ENCODE results near the gene KIAA1549. TPM values are rescaled to one million over a fixed set of nuclear protein-coding genes. Genes with fewer than 3 reads are reported as not detected.
A peak's percentile ranks its signal among the peaks of the same experiment; 100 is the strongest.
"Not testable (repeated sequence)": the region's sequence is repeated elsewhere in the genome, so short reads cannot be mapped to it uniquely, and the experiment has no call there.

Gene KIAA1549
- total RNA-seq, 1 experiment from 2014 or later: 14.1 TPM

GRCh38 chr7:138978541-138979184 is 2.5 kb downstream of the KIAA1549 start:
- CTCF ChIA-PET: interaction anchor here (0.7 kb wide), 1 partner anchor 9 kb away, joined by 3 read pairs; no protein-coding TSS in a partner anchor
- no peak for ATAC-seq
- intact Hi-C loops (cut with micrococcal nuclease; ENCODE audit: unreplicated experiment): no loop called here

GRCh38 chr7:138976161-138976560 is 5.0 kb downstream of the KIAA1549 start:
- intact Hi-C loops (cut with micrococcal nuclease; ENCODE audit: unreplicated experiment): not testable (repeated sequence)

More at GRCh38 chr7:138978541-138979184, 2.5 kb downstream of the KIAA1549 start:
- H3K36me3 ChIP-seq (ENCODE audit: control insufficient read depth, insufficient read depth, low read length): no peaks in the 10 kb centered on the region
- H3K27ac ChIP-seq (ENCODE audit: low read length): peak overlapping the region; percentile 48; the same call in 1 of the 2 replicates
- H3K4me1 ChIP-seq (ENCODE audit: control insufficient read depth, insufficient read depth, low read length): peaks cover 22% of the 10 kb centered on the region
- no peak for DNase-seq (ENCODE audit: low read depth, low spot score)
- in situ Hi-C loops (cut with HindIII; ENCODE audit: low pct_unique_long_range_greater_than_20kb, low sequenced_read_pairs): no loop called here
- H3K4me3 ChIP-seq (ENCODE audit: low read depth in 2 of 2, low read length in 2 of 2): peak overlapping the region in 1 of 2 experiments; percentile 3; a peak in 1 of 4 replicates
- BruUV-seq (replicated peaks): no TSS peak
- POLR2A ChIA-PET: no interaction called here
- no peaks in the 10 kb centered on the region for H3K27me3 ChIP-seq (ENCODE audit: control insufficient read depth, insufficient read depth, low read length)
- no peaks in the 10 kb centered on the region for H3K9me3 ChIP-seq (ENCODE audit: control insufficient read depth, insufficient read depth, low read depth, low read length)
- TF ChIP-seq, protein P1, sequence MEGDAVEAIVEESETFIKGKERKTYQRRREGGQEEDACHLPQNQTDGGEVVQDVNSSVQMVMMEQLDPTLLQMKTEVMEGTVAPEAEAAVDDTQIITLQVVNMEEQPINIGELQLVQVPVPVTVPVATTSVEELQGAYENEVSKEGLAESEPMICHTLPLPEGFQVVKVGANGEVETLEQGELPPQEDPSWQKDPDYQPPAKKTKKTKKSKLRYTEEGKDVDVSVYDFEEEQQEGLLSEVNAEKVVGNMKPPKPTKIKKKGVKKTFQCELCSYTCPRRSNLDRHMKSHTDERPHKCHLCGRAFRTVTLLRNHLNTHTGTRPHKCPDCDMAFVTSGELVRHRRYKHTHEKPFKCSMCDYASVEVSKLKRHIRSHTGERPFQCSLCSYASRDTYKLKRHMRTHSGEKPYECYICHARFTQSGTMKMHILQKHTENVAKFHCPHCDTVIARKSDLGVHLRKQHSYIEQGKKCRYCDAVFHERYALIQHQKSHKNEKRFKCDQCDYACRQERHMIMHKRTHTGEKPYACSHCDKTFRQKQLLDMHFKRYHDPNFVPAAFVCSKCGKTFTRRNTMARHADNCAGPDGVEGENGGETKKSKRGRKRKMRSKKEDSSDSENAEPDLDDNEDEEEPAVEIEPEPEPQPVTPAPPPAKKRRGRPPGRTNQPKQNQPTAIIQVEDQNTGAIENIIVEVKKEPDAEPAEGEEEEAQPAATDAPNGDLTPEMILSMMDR (IDR thresholded peaks at IDR 0.05): no peak
- TF ChIP-seq SIN3A (IDR thresholded peaks at IDR 0.05; ENCODE audit: borderline replicate concordance, insufficient read depth, low read depth, low read length): no peak

DNA sequence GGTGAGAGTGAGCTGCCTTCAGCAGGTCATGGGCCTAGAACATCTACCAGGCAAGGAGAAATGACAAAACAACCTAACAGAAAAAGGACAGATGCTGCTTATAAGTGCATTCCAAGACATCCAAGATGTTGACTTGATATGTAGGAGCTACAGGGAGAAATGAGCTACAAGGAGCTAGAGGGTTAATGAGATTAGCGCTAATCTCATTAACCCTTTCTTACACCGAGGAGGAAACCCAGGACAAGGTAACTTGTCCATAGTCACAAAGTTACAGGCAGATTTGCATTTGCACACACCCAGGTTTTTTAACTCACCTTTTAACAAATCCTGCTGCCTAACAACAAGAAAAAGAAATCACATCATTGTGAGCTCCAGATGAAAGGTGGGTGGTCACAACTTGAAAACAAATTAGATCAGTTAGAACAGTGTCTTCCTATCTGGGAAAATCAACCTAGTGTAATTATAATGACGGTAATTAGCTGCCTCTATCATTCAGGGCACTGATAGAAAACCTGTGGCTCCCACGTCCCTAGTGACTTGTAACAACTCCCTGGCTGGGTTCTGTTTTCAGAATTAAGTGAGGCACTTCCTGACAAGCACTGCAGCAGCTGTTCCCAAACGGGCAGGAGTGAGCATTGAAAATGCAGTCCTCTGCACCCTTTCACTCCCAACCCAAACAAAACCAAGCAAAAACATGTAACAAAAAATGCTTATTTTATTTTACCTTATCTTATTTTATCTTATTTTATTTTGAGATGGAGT is 5.7 kb downstream of the KIAA1549 start:
- intact Hi-C loops (cut with micrococcal nuclease; ENCODE audit: unreplicated experiment): no loop called here
- Histone ChIP-seq H3K4me1 (ENCODE audit: control insufficient read depth, insufficient read depth, low read length) (peaks cover 16% of the 10 kb centered on the region), H3K27me3 (ENCODE audit: control insufficient read depth, insufficient read depth, low read length) (no peaks in the 10 kb centered on the region), H3K9me3 (ENCODE audit: control insufficient read depth, insufficient read depth, low read depth, low read length) (no peaks in the 10 kb centered on the region), H3K27ac (ENCODE audit: low read length) (no peak overlapping the region), H3K36me3 (ENCODE audit: control insufficient read depth, insufficient read depth, low read length) (no peaks in the 10 kb centered on the region), H3K4me3 (ENCODE audit: low read depth in 2 of 2, low read length in 2 of 2) (no peak overlapping the region)
- ChIA-PET POLR2A (no interaction called here), CTCF (no interaction called here)
- no TSS peak for BruUV-seq (replicated peaks)
- no peak for DNase-seq (ENCODE audit: low read depth, low spot score)
- TF ChIP-seq, protein P1 (IDR thresholded peaks at IDR 0.05): no peak
- TF ChIP-seq SIN3A (IDR thresholded peaks at IDR 0.05; ENCODE audit: borderline replicate concordance, insufficient read depth, low read depth, low read length): no peak
- no peak for TF ChIP-seq POLR2AphosphoS5 (IDR thresholded peaks at IDR 0.05; ENCODE audit: low read depth, low read length)
- no peak for TF ChIP-seq TCF7L2 (IDR thresholded peaks at IDR 0.05; ENCODE audit: low read depth, low read length)
- TF ChIP-seq REST (IDR thresholded peaks at IDR 0.05; ENCODE audit: insufficient read depth in 1 of 2, low read depth in 2 of 2, low read length in 1 of 2): no peak
- no peak for ATAC-seq
- in situ Hi-C loops (cut with HindIII; ENCODE audit: low pct_unique_long_range_greater_than_20kb, low sequenced_read_pairs): no loop called here

More at GRCh38 chr7:138976161-138976560, 5.0 kb downstream of the KIAA1549 start:
- in situ Hi-C loops (cut with HindIII; ENCODE audit: low pct_unique_long_range_greater_than_20kb, low sequenced_read_pairs); BruUV-seq (replicated peaks); POLR2A ChIA-PET; H3K27ac ChIP-seq (ENCODE audit: low read length); ATAC-seq; H3K36me3 ChIP-seq (ENCODE audit: control insufficient read depth, insufficient read depth, low read length); H3K9me3 ChIP-seq (ENCODE audit: control insufficient read depth, insufficient read depth, low read depth, low read length); H3K27me3 ChIP-seq (ENCODE audit: control insufficient read depth, insufficient read depth, low read length); DNase-seq (ENCODE audit: low read depth, low spot score); H3K4me3 ChIP-seq (ENCODE audit: low read depth in 2 of 2, low read length in 2 of 2): not testable (repeated sequence)
- H3K4me1 ChIP-seq (ENCODE audit: control insufficient read depth, insufficient read depth, low read length): peaks cover 17% of the 10 kb centered on the region
- CTCF ChIA-PET: interaction anchor here (0.6 kb wide), 1 partner anchor 11 kb away, joined by 6 read pairs; no protein-coding TSS in a partner anchor
